ENCODE data around the gene EPHA6.

Gene EPHA6

DNA sequence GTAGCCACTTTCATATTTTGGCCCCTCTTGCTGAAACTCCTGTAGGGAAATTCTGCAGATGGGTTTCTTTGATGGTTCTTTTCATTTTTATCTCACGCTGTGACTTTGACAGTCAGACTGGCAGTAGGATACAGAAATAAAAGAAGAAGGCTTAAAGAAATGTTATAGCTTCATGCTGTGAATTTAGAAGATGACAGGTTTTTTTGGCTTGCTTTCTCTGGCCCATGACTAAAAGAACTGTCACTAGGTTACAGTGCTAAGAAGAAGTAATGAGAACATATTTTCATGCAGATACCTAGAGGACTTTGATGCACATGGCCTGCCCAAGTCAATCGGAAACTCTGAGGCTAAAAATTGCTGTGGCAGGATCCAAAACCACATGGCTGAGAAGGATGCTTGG, 334.5 kb downstream of the EPHA6 start:
- DNase-seq (ENCODE audit: low read depth in 3 of 3, low spot score in 1 of 3), result no peak

DNA sequence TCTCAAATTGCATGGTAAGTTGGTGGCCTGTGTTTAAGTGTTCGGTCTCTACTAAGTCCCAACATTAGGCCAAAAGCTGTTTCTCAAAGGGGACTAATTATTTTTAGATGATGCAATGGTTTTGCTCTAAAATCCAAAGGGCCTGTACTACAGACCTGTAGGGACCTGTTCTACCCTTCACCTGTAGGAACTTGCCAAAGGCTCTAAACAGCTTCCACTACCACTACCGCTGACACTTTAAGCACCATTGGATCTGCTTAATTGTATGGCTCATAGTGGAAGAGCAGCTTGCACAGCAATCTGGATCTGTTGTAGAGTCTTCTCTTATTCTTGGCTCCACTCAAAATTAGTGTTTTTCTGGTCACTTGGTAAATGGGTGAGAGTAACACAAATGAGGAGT, 346.8 kb downstream of the EPHA6 start:
- no peak for DNase-seq (ENCODE audit: low read depth in 3 of 3, low spot score in 1 of 3)

DNA sequence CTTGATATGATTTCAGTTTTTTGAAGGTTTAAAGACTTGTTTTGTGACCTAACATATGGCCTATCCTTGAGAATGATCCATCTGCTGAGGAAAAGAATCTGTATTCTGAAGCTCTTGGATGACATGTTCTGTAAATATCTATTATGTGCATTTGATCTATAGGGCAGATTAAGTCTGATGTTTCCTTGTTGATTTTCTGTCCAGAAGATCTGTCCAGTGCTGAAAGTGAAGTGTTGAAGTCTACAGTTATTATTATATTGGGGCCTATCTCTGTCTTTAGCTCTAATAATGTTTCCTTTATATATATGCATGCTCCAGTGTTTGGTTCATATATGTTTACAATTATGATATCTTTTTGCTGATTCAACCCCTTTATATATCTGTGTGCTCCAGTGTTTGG, 362.8 kb downstream of the EPHA6 start:
- DNase-seq (ENCODE audit: low read depth in 3 of 3, low spot score in 1 of 3), result no peak

DNA sequence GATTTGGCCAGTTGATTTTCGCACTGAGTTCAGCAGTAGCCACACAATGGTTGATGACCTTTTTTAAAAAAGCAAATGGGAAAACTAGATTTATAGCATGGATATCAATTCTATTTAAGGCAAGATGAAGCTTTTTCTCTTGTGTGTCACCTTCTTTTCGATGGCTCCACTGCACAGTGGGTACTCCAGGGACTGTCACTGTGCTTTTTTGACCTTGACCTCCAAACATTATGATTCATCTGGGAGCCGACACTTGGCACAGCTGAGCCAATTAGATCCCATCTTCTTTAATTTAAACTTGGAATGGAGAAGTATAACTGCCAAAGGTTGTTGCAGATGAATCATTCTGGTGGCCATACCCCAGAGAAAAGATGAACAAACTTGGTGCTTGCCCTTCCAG, 367.3 kb downstream of the EPHA6 start:
- no peak for DNase-seq (ENCODE audit: low read depth in 3 of 3, low spot score in 1 of 3)

DNA sequence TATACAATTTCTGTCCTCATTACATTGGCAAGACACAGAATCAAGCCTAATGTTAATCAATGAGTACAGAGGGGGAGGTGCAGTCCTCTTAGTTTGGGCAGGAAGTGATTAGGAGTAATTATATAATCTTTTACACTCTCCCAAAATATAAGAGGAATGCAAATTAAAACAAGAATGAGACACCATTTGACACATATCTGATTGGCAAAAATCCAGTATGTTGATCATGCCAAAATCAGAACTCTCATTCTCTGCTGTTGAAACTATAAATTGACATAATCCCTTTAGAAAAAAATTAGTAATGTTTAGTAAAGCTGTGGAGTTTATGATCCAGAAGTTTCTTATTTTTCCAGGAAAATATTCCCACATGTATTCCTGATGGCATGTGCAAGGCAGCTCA, 373.4 kb downstream of the EPHA6 start:
- DNase-seq (ENCODE audit: low read depth in 3 of 3, low spot score in 1 of 3), result no peak

DNA sequence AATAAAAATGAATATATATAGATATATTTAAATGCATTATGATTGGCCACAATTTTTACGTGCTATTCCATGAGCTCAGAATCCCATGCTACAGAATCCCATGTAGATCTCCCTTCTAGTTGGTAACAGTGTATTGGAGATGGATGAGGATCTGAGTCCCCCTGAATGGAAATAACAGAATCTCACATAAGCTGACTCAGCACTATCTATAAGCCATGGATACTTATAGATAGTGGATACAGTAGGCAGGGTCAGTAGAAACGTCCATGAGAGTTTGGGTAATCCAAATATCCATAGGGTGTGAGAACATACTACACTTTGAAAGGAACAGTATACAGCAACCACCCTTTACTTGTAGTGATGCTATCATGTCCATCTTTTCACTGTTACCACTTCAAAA, 375.4 kb downstream of the EPHA6 start:
- no peak for DNase-seq (ENCODE audit: low read depth in 3 of 3, low spot score in 1 of 3)

DNA sequence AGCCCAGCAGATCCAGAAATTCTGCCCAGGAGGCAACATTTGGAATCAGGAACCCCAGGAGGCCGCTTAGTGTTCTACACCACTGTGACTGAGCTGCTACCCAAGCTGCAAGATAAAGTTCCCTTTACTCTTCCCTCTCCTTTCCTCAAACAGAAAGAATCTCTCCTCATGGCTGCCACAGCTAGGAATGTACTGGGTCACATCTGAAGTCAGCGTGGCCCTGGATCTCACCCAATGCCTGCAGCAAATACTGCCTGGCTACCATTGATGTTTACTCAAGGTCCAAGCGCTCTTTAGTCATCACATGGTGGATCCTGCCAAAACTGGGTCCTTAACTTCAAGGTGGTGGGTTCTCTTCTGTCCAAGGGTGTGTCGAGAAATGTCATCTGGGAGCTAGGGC, 382.7 kb downstream of the EPHA6 start:
- DNase-seq (ENCODE audit: low read depth in 3 of 3, low spot score in 1 of 3), result no peak

DNA sequence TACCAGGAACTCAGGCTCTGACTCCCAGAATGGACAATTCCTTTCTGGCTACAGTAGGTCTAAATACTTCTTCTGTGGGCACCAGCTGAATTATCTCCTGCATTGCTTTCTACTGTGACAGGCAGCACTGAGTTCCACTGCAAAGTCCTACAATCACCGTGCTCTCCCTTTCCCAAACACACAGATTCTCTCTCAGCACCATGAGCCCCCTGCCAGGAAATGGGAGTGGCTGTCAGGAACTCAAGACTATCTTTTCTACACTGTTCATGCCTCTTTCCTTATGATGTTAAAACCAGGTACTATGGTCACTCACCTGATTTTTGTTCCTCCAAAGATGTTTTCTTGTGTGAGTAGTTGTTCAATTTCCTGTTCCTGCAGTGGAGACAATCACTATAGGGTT, 383.4 kb downstream of the EPHA6 start:
- DNase-seq (ENCODE audit: low read depth in 3 of 3, low spot score in 1 of 3), result no peak

DNA sequence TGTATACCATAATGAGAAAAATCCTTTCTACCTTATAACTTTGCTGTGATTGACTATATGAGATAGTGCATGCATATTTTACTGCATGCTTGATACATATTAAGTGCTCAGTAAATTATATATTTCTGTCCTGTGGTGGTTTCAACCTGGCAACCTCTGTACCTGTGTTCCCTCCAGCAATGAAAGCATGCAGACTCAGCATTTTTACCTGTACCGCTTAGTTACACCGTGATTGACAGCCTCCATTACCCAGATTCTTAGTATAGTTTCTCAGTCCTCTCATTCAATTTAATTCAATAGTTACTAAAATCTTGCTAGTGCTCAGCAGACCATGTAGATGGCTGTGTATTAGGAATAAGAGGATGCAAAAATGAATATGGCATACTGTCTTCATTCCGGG, 386.0 kb downstream of the EPHA6 start:
- DNase-seq (ENCODE audit: low read depth in 3 of 3, low spot score in 1 of 3), result no peak

DNA sequence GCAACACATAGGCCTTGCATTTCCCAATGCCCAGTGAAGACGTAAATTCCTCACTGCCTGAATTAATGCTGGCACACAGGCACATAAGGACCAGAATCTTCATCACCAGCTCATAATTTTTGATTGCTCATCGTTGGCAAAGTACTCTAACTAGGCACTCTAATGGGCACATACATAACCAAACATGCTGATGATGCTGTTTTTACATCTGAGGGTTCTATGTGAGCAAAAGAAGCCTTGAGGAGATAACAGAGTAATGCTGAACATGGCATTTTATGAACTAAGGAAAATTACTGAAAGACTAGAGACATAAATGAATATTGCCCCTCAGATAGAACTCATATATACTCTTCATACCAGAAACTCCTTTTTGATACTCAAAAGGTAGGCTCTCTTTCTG, 387.4 kb downstream of the EPHA6 start:
- DNase-seq (ENCODE audit: low read depth in 3 of 3, low spot score in 1 of 3), result no peak

DNA sequence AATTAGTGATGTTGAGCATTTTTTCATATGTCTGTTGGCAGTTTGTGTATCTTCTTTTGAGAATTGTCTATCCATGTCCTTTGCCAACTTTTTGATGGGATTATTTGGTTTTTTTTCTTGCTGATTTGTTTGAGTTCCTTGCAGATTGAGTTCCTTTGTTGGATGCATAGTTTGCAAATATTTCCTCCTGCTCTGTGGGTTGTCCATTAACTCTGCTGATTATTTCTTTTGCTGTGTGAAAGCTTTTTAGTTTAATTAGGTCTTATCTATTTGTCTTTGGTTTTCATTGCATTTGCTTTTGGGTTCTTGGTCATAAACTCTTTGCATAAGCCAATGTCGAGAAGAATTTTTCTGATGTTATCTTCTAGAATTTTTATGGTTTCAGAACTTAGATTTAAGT, 414.6 kb downstream of the EPHA6 start:
- no peak for DNase-seq (ENCODE audit: low read depth in 3 of 3, low spot score in 1 of 3)

DNA sequence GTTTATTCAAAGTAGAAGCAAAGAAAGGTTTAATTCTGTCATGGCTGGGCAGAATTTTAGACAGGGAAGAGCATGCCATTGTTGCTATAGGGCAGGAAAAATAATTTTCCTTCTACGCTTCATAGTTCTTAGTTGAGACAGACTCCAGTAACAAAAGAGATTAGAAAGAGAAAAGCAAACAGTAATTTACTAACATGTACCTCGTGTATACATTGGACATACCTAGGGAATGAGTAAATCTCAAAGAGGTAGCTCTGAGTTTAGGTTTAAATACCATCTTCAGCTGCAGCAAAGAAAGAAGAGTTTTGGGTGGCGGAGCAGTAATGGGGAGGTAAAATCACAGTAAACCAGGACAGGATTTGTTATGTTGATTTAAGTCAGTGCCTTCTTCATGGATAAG, 416.1 kb downstream of the EPHA6 start:
- no peak for DNase-seq (ENCODE audit: low read depth in 3 of 3, low spot score in 1 of 3)

DNA sequence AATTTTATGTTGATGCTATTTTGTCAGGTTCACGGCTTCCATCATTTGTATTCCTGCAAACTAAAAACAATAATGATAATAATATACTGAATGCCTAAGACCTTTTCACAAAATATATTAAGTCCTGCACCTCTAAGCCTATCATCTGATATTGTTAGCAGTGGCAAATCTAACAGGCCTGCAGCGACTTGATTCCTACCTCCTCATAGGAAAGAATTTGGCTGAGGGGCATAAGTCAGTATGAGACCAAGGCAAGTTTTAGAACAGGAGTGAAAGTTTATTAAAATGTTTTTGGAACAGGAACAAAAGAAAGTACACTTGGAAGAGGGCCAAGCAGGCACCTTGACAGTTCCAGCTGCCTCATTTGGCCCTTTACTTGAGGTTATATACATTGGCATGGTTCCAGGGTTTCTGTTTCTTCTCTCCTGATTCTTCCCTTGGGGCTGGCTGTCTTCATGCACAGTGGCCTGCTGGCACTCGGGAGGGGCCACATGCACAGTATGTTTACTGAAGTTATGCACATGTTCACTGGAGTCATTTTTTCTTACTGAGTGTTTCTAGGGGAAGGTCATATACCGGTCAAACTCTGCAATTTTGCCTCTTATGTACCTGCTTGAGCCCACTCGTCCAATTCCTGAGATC, 418.1 kb downstream of the EPHA6 start:
- DNase-seq (ENCODE audit: low read depth in 3 of 3, low spot score in 1 of 3), result no peak

DNA sequence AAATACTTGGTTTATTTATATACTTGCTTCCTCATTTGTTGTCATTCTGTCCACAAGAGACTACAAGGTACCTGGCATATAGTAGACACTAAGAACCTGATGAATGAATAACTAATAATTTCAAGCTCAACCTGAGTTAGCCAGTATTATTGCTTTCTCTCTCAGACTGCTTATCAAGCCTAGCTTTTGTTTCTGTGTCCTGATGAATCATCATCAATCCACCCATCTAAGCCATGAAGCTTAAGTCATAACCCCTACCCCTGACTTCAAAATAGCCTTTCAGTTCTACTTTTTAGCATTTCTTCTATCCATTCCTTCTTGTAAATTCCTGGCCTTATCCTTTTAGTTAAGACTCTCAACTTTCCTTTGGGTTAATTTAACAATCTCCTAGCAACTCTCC, 420.8 kb downstream of the EPHA6 start:
- no peak for DNase-seq (ENCODE audit: low read depth in 3 of 3, low spot score in 1 of 3)

DNA sequence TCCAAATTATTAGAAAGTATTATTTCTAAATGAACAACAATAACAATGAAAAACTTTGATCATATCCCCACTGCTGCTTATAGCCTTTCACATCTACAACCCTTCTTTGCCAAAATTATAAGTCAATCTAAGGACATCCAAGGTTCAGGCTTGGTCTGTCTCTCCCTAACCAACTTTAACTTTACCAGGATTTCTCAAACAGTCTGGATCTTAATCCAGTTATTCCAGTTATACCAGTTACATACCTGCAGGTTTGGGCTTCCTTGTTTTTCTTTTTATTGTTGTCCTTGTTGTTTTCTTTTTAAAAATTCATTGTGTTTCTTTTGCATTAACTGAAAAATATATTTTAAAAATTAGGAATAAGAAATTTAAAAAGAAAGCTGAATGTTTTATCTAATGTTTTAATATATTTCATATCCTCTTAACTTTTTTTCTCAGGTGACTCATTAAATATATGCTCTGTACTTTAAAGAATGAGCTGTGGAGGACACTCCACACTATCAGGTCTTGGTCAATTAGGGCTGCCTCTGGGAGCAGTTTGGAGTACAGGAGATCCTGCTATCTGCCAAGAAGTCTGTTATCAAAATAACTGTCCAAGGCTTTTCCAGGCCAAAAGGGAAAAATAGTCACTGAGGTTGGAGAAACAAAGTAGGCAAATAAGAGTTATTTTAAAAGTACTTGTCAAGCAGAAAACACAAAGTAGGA, 421.4 kb downstream of the EPHA6 start:
- no peak for DNase-seq (ENCODE audit: low read depth in 3 of 3, low spot score in 1 of 3)

DNA sequence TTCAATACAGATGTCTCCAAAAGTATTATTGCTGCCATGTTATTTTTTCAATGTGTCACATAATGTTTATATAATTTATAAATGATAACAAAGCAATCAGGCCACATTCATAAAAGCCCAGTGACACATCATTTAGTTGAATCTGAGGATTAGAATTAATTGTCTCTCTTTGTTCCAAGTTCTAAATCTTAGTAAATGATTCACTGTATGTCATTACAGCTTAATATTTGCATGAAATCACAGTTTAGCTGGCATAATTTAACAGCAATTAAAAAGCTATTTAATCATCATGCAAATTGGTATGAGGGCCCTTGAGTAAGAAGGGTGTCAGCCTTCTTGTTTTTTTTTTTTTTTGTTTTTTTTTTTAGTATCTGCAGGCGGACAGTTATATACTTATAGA, 427.0 kb downstream of the EPHA6 start:
- DNase-seq (ENCODE audit: low read depth in 3 of 3, low spot score in 1 of 3), result no peak

DNA sequence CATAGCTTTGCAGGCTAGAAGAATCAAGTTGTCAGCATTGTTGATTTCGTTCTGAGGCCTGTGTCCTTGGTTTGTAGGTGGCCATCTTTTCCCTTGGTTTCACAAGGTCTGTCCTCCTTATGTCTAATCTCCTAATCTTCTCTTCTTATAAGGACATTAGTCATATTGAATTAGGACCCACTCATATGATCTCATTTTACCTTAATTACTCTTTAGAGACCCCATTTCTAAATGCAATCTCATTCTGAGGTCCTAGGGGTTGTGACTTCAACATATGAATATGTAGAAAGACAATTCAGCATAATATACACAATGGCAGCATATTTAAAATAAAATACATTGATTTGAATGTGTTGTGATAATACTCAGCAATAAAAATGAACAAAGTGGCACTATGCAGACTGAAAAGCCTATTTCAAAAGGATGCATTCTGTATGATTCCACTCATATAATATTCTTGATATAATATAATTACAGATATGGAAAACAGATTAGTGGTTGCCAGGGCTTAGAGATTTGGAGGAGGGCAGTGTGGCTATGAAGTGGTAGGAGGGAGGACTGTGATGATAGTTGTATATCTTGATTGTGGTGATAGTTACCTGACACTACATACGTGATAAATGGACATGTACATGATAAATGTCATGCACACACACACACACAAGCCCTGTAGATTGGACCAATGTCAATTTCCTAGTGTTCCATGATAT, 431.0 kb downstream of the EPHA6 start:
- no peak for DNase-seq (ENCODE audit: low read depth in 3 of 3, low spot score in 1 of 3)

DNA sequence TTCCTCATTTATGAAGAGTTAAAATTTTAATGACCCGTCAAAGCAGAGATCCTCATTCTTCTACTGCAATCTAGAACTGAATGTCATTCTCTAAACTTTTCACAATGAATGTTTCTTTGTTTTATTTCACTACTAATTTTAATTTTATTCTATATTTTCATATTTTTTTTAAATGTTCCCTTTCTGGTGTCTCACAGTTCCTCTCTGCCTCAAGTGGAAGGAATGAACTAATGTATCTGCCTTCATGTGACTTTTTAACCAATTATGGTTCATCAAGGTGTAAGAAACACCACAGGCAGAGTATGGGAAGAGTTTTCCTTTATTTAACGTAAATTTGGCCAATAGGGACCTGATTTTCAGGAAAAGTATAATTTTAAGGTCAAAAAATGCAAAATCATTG, 441.7 kb downstream of the EPHA6 start:
- DNase-seq (ENCODE audit: low read depth in 3 of 3, low spot score in 1 of 3), result no peak

DNA sequence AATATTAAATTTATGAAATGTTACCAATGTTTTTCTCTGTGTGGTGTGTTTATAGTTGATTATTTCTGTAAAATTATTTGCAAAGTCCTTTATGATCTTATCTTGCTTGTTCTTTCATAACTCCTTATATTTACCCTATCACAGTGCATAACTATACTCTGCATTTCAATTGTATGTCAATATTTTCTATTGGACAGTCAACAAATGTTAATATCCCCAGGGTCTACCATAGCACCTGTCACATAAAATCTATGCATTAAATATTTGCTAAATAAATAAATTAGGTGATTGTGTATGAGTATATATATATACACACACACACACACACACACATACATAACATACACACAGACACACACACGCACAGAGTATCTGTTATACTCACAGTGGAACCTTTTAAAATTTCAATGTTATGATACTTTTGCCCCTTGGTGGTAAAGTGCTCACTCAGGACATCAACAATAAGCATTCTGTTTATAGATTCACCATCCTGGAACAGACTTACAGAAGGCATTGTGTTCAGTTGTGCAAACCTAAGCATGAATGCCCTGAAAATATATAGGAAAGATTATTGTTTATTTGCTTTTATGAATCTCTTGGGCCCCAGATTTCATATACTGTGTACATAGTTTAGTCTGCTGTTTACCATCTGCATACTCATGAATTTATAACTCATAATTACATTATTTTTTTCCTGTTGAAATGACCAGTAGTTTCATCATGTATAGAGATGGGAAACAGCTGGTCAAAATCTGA, 443.7 kb downstream of the EPHA6 start:
- DNase-seq (ENCODE audit: low read depth in 3 of 3, low spot score in 1 of 3), result no peak

DNA sequence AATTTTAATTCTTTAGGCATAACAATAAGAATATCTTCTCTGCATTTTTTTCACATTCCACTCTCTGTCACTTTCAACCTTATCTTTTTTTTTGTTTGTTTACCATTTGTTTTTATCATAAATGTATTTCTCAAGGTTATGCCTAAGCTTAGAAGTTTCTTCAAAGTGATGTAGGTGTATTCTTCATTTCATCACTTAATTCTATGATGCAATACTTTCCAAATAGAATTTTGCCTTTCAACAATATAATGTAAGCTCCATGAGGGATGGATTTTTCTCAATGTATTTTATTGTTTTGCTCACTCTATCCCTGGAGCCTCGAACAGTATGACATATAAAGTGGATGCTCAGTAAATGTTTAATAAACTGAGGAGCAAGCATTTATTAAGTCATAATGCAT, 444.9 kb downstream of the EPHA6 start:
- no peak for DNase-seq (ENCODE audit: low read depth in 3 of 3, low spot score in 1 of 3)

DNA sequence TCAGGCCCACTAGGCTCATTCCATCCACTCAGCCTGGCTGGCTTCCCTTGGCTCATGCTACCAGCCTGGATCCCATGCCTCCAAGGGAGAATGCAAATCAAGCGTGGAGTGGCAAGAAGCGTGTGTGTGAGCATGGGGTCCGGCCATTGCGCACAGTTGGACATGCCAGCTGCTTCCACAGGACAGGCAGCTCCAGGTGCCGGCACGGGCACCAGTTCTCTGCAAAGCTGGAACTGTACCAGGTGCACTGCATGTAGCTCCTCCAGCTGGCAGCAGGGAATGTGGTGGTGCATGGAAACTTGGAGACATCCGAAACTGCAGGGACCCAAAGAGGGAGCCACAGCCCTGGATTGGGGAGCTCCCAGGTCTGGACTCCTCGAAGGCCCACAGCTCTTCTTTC, 449.8 kb downstream of the EPHA6 start:
- no peak for DNase-seq (ENCODE audit: low read depth in 3 of 3, low spot score in 1 of 3)
